Stimulated activated CD4-positive, alpha-beta T cell treated with anti-CD3 and anti-CD28 coated beads, TNF-alpha, amount 100 ng/mL, for 1 hour (primary cell): ENCODE results near the gene INSM1.

Source experiments
- DNase-seq, 3 donors: peaks; one replicate each; pipeline ENCODE4 v3.0.0-alpha.2; 2020; ENCODE audit warnings: low read depth in 3 of 3, low spot score in 1 of 3

INSM1 gene

DNA sequence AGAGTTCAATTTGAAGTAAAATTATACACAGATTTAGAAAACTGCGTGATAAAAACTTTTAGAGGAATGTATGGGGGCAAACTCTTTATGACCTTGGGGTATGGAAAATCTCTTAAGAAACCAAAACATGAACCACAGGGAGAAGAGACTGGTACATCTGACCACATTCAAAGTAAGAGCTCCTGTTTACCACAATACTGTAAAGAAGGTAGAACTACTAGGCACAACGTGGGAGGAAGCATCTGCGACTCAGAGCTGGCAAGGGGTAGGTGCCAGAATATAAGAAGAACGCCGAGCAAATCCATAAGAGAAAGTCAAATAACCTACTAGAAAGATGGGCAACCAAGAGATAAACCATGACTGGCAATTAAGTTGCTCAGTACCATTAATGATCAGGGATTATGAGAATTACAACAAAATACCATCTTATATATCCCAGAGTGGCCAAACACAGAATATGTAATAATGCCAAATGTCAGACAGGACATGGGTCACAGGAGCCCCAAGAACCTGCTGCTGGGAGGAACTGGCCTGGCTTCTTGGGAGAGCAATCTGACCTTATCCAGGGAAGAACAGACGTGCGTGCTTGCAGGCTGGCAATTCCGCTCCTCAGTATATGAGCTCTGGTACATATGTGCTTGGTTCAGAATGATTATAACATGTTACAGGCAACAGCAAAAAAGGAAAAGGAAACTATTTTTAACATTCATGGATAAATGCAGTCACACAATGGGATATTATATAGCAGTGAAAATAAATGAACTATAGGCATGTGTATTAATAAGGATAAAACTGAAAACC, 50.2 kb downstream of the INSM1 start:
- DNase-seq = no peak
